ENCODE data around the gene CD53.

Gene CD53

DNA sequence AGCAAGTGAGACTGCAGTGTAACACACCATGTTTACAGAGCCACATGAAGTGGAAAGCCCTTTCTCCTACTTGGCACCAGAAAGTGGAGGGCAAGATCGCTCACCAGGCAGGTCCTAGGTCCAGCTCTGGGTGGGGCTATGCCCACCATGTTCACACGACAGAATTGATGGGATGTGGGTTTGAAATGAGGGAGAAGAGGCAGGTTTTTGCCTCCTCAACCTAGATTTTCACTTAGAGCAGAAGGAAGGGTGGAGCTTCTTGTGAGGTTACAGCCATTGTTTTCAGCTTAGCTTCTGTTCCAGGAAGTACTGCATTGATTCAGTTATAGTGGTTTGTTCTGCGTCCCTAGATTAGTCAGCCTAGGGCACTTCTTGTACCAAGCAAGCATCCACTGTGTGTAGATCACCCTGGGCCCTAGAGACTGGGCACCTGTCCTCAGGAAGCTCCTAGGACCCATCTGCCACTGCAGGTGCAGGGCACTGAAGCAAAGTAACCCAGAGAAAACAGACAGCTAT is 2.3 kb downstream of the CD53 start:
- H3K27ac ChIP-seq (replicated peaks) = peak overlapping the region; percentile 78
- H3K27me3 ChIP-seq (ENCODE audit: insufficient read depth, poor library complexity, severe bottlenecking) = no peaks in the 10 kb centered on the region
- peak overlapping the region; percentile 57 for H3K4me3 ChIP-seq (replicated peaks; ENCODE audit: insufficient read depth, low read length)
- peak in 1 of 2 experiments; percentile 57 for DNase-seq (ENCODE audit: low read depth in 1 of 2, low spot score in 1 of 2)
- TF ChIP-seq, protein P1, sequence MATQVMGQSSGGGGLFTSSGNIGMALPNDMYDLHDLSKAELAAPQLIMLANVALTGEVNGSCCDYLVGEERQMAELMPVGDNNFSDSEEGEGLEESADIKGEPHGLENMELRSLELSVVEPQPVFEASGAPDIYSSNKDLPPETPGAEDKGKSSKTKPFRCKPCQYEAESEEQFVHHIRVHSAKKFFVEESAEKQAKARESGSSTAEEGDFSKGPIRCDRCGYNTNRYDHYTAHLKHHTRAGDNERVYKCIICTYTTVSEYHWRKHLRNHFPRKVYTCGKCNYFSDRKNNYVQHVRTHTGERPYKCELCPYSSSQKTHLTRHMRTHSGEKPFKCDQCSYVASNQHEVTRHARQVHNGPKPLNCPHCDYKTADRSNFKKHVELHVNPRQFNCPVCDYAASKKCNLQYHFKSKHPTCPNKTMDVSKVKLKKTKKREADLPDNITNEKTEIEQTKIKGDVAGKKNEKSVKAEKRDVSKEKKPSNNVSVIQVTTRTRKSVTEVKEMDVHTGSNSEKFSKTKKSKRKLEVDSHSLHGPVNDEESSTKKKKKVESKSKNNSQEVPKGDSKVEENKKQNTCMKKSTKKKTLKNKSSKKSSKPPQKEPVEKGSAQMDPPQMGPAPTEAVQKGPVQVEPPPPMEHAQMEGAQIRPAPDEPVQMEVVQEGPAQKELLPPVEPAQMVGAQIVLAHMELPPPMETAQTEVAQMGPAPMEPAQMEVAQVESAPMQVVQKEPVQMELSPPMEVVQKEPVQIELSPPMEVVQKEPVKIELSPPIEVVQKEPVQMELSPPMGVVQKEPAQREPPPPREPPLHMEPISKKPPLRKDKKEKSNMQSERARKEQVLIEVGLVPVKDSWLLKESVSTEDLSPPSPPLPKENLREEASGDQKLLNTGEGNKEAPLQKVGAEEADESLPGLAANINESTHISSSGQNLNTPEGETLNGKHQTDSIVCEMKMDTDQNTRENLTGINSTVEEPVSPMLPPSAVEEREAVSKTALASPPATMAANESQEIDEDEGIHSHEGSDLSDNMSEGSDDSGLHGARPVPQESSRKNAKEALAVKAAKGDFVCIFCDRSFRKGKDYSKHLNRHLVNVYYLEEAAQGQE (IDR thresholded peaks at IDR 0.05; ENCODE audit: insufficient replicate concordance, low read depth) = no peak
- TF ChIP-seq GABPA (IDR thresholded peaks at IDR 0.05; ENCODE audit: low read depth) = no peak
- TF ChIP-seq POLR2AphosphoS5 (IDR thresholded peaks at IDR 0.05; ENCODE audit: low read depth) = no peak
- TF ChIP-seq, protein P2, sequence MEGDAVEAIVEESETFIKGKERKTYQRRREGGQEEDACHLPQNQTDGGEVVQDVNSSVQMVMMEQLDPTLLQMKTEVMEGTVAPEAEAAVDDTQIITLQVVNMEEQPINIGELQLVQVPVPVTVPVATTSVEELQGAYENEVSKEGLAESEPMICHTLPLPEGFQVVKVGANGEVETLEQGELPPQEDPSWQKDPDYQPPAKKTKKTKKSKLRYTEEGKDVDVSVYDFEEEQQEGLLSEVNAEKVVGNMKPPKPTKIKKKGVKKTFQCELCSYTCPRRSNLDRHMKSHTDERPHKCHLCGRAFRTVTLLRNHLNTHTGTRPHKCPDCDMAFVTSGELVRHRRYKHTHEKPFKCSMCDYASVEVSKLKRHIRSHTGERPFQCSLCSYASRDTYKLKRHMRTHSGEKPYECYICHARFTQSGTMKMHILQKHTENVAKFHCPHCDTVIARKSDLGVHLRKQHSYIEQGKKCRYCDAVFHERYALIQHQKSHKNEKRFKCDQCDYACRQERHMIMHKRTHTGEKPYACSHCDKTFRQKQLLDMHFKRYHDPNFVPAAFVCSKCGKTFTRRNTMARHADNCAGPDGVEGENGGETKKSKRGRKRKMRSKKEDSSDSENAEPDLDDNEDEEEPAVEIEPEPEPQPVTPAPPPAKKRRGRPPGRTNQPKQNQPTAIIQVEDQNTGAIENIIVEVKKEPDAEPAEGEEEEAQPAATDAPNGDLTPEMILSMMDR (IDR thresholded peaks at IDR 0.05; ENCODE audit: insufficient read depth, low read length) = no peak
- TF ChIP-seq SPI1 (IDR thresholded peaks at IDR 0.05; ENCODE audit: borderline replicate concordance, low read depth) = no peak

DNA sequence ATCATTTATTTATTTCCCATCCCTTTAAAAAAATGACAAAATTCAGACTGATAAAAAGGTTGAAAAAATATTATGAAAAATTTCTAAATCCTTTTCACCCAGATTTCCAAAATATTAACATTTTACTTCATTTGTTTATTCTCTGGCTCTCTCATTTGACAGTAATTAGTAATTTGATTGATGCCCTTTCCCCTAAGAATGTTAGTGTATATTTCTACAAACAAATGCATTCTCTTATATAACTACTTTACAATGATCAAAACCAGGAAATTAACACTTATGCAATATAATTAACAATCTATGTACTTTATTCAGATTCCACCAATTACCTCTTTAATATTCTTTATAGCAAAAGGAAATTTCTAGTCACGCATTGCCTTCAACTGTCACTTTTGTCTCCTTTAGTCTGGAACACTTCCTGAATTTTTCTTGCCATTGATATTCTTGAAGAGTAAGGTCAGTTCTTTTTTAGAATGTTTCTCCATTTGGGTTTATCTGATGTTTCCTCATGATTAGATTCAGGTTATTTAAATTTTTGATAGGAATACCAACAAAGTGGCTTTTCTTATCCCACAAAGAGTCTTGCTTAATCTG is 3.9 kb downstream of the CD53 start:
- no peak for DNase-seq (ENCODE audit: low read depth in 1 of 2, low spot score in 1 of 2)
- peak overlapping the region; percentile 0 for H3K27ac ChIP-seq (replicated peaks)
- H3K27me3 ChIP-seq (ENCODE audit: insufficient read depth, poor library complexity, severe bottlenecking) = no peaks in the 10 kb centered on the region
- H3K4me3 ChIP-seq (replicated peaks; ENCODE audit: insufficient read depth, low read length) = no peak overlapping the region
- TF ChIP-seq POLR2AphosphoS5 (IDR thresholded peaks at IDR 0.05; ENCODE audit: low read depth) = no peak
- TF ChIP-seq, protein P2 (IDR thresholded peaks at IDR 0.05; ENCODE audit: insufficient read depth, low read length) = no peak
- TF ChIP-seq, protein P1 (IDR thresholded peaks at IDR 0.05; ENCODE audit: insufficient replicate concordance, low read depth) = no peak
- TF ChIP-seq SPI1 (IDR thresholded peaks at IDR 0.05; ENCODE audit: borderline replicate concordance, low read depth) = peak; percentile 59; the same call in 1 of the 2 replicates
- no peak for TF ChIP-seq GABPA (IDR thresholded peaks at IDR 0.05; ENCODE audit: low read depth)

DNA sequence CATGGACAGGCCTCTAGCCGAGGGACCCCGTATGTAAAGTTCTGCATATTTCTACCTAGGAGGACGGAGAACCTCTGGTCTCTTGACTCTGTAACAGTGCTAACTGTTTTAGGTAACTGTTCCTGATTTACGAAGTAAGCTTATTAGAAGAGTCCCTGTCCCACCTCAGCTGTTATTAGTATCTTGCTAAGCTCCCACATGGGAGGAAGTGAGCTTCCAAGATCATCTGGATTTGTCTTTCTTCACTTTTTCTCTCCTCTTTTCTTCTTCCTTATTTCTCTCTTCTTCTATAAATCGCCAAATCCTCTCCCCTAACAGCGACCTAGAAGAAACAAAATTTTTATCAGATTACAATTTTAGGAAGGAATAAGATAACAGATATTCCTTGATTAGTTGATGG is 4.4 kb downstream of the CD53 start:
- Histone ChIP-seq H3K27me3 (ENCODE audit: insufficient read depth, poor library complexity, severe bottlenecking) (no peaks in the 10 kb centered on the region), H3K4me3 (replicated peaks; ENCODE audit: insufficient read depth, low read length) (no peak overlapping the region), H3K27ac (replicated peaks) (peak overlapping the region; percentile 0)
- TF ChIP-seq, protein P1 (IDR thresholded peaks at IDR 0.05; ENCODE audit: insufficient replicate concordance, low read depth) = no peak
- peak; percentile 53; the same call in 1 of the 2 replicates for TF ChIP-seq SPI1 (IDR thresholded peaks at IDR 0.05; ENCODE audit: borderline replicate concordance, low read depth)
- DNase-seq (ENCODE audit: low read depth in 1 of 2, low spot score in 1 of 2) = no peak
